DND-41 (cell line): ENCODE data around the gene AGAP2.

Experiments
- EZH2 ChIP-seq: IDR thresholded peaks from 3 replicates; pipeline ENCODE4 v1.6.1; 2012; ENCODE audit warnings: borderline replicate concordance, low read depth, mild to moderate bottlenecking, moderate library complexity, low read length, inconsistent platforms; ENCODE audit not compliant: severe bottlenecking
- TF ChIP-seq, protein P1 (sequence below): IDR thresholded peaks from 2 replicates; pipeline ENCODE4 v1.5.1; 2012; ENCODE audit warnings: borderline replicate concordance, low read length, moderate library complexity, mild to moderate bottlenecking; ENCODE audit not compliant: poor library complexity, severe bottlenecking; ENCODE audit errors: extremely low read depth

DNA sequence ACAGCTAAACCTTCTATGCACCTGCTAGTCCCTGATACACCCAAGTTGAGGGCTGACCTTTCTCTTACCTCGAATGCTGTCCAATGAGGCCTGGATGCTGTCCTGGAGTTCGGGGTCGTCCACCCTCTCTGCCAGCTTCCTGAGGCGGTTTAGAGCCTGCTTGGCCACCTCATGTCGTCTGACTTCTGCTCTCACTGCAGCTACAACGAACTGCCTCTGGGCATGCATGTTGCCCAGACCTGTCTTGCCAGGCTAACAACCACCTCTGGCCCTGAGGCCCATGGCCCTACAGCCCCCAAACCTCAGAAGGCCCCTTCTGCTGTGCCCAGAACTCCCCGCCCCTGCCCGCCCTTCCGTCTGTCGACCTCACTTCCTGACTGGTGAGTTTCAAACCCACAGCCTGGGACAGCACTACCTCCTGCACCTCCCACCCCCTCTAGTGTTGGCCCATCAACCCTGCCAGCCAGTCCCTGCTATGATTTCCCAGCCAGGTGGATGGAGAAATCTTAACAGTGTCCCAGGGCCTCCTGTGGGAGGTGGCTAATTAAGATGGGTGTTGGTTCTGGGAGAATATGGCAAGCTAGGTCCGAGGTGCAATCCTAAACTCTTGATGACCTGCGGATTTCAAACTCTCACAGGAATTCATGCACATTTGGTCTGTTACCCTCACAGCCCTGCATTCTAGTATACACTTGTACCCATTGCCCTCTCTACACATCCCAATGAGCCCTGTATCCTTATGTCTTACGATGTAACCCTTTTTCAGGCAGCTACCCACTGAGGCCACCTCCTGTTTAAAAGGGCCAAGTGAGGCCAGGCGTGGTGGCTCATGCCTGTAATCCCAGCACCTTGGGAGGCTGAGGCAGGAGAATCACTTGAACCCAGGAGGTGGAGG is 3.5 kb upstream of the AGAP2 start:
- TF ChIP-seq, protein P1, sequence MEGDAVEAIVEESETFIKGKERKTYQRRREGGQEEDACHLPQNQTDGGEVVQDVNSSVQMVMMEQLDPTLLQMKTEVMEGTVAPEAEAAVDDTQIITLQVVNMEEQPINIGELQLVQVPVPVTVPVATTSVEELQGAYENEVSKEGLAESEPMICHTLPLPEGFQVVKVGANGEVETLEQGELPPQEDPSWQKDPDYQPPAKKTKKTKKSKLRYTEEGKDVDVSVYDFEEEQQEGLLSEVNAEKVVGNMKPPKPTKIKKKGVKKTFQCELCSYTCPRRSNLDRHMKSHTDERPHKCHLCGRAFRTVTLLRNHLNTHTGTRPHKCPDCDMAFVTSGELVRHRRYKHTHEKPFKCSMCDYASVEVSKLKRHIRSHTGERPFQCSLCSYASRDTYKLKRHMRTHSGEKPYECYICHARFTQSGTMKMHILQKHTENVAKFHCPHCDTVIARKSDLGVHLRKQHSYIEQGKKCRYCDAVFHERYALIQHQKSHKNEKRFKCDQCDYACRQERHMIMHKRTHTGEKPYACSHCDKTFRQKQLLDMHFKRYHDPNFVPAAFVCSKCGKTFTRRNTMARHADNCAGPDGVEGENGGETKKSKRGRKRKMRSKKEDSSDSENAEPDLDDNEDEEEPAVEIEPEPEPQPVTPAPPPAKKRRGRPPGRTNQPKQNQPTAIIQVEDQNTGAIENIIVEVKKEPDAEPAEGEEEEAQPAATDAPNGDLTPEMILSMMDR = peak; percentile 85
- no peak for TF ChIP-seq EZH2
